ENCODE results near the gene RALBP1.

Gene RALBP1

DNA sequence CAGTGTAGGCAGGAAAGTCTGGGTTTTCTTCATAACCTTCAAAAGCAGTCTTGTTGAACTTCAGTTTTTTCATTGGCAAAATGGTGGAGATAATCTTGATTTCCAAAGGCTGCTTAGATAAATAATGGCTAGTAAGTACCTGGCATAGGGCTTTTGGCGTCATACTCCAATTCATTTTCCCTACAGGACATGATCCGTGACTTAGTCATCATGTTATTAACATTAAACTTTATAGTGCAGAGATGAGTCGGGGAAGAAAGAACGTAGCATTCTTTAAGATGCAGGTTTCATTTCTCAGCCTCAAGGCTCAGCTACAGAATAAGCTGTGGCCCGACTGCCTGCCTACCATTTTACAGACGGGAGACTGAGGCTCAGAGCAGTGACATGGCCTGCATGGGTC is 64.0 kb downstream of the RALBP1 start:
- DNase-seq: no peak
- intact Hi-C loops (cut with DNase I): no loop called here

DNA sequence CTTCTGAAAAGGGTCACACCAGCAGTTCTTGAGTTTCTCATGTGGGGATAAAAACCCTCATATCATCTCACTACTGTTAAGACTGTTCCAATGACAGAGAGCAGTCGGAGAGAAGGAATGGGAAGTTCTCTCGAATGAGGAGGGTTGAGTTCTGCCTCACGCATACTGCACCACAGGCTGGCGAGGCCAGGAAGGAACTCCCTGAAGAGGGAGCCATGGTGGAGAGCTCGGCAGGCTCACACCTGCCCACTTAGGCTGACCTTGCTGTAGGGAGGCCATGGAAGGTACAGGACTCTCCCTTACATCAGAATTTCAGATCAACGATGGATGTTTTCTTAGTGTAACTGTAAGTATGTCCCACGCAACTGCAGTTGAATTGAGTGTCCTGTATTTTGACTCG is 64.6 kb downstream of the RALBP1 start:
- DNase-seq: no peak
- intact Hi-C loops (cut with DNase I): no loop called here

DNA sequence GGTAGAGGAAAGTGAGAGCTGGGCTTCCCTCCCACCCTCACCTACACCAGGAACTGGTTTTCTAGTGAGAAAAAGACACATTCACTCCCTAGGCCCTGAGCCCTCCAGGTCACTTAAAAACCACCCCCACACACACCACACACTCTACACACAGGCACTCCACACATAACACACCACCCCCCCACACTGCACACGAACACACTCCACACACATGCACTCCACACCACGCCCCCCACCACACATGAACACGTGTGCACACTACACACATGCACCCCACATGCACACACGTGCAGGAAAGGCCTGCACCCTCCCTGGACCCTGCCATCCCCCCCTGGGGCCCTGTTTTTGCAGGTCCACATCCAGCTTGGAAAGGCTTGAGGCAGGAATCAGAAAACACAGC is 67.6 kb downstream of the RALBP1 start:
- DNase-seq: no peak
- intact Hi-C loops (cut with DNase I): no loop called here

DNA sequence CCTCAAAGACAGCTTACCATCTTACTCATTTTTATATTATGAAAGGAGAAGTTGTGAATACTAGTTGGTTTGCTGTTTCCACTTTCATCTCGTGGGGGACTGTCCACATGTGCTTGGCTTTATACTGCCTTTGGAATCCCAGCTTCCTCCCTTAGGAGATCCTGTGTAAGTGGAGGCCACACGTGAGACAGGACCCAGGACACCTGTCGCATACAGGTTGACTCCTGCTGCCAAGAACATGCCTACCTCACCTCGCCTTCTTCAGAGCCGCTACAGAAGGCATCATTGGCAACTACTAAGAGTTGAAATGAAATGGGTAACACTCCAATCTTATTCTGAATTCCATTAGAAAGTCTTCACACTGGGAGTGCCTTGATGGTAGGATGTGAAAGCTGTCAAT is 69.7 kb downstream of the RALBP1 start:
- no peak for DNase-seq
- intact Hi-C loops (cut with DNase I): no loop called here

DNA sequence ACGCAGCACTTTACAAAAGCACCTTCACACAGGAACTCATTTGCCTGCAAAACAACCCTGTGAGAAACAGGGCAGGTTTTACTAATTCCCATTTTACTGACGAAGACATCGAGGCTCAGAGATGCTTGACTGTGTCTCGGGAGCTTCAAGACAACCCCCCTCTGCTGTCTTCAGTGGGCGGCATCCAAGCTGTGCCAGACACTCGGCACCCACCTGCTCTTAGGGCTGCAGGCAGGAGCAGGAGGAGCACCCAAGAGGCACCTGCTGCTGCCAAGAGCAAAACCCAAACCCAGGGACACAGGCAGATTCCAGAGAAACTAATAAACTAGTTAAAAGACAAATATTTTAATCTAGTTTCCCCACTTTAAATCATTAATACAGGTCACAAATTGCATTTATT is 71.2 kb downstream of the RALBP1 start:
- peak in 1 of 10 donors; percentile 80 for DNase-seq
- intact Hi-C loops (cut with DNase I): no loop called here

DNA sequence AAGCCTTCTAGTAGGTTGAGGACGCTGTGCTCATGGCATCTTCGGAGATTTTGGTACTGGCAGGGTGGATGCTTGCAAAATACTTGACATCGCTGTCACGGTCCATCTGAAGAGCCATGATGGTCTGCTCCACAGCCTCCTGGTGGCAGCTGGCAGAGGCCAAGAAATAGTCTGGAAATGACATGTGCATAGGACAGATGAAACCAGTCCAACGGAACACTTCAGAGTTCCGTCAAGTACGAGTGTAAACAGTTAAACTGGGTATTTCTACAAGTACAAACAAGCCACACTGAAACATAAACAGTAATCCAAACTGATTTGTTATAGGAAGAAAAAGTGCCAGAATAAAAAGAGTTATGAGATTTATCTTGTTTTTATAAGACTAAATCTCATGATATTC is 72.5 kb downstream of the RALBP1 start:
- no peak for DNase-seq
- intact Hi-C loops (cut with DNase I): no loop called here

DNA sequence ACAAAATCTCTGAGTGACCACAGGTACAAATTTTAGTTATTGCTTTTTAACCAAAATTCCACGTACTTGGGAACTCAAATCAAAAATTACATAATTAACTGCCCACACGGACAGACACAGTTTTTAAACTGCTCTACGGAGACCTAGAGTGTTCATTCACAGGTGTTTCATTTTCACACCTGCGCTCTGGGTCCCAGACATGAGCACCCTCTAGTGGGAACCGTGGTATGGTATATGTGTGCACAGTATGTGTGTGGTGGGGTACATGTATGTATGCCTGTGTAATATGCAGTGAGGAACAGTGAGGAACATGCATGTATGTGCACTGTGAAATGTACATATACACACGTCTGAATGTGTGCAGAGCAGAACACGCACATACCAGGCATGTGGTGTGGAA is 74.1 kb downstream of the RALBP1 start:
- DNase-seq: no peak
- intact Hi-C loops (cut with DNase I): no loop called here

DNA sequence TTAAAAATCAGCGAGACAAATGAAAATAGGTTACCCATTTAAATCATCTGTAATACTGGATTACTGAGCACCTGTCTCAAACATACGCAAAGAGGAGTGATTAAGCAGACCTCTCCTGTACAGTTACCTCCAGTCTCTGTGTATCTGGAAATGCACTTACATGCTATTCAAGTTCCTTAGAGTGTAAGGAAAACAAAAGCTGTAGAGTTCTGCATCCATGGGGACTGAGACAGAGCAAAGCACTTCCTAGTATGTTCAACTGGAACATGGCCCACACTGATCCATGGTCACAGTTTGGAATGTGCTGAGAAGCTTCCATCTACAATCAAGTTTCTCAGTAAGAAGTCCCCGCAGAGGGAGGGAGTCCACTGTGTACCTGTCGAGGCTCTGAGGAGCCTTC is 75.1 kb downstream of the RALBP1 start:
- no peak for DNase-seq
- intact Hi-C loops (cut with DNase I): no loop called here

DNA sequence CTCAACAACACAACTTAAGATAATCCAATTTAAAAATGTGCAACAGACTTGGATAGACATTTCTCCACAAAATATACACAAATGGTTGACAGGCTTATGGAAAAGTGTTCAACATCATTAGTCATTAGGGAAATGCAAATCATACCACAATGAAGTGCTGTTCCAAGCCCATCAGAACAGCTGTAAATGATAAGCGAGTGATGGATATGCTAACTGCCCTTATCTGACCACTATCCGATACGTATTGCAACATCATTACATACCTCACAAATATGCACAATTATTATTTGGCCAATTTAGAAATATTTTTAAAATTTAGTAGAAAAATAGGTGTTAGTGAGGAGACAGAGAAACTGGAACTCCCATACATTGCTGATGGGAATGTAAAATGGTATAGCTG is 76.9 kb downstream of the RALBP1 start:
- intact Hi-C loops (cut with DNase I): no loop called here

DNA sequence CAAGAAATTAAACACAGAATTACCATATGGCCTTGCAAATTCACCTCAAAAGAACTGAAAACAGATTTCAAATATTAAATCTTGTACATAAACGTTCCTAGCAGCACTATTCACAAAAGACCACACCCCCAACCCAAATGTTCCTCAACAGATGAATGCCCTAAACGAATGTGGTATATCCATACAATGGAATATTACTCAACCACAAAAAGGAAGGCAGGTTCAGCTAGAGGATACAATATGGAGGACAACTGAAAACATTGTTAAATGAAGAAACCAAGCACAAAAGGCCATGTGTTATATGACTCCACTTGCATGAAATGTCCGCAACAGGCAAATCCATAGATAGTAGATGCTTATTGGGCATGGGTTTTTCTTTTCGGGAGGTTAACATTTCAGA is 77.3 kb downstream of the RALBP1 start:
- no peak for DNase-seq
- intact Hi-C loops (cut with DNase I): no loop called here

More for the DNA sequence above, 76.9 kb downstream of the RALBP1 start:
- DNase-seq: no peak

DNA sequence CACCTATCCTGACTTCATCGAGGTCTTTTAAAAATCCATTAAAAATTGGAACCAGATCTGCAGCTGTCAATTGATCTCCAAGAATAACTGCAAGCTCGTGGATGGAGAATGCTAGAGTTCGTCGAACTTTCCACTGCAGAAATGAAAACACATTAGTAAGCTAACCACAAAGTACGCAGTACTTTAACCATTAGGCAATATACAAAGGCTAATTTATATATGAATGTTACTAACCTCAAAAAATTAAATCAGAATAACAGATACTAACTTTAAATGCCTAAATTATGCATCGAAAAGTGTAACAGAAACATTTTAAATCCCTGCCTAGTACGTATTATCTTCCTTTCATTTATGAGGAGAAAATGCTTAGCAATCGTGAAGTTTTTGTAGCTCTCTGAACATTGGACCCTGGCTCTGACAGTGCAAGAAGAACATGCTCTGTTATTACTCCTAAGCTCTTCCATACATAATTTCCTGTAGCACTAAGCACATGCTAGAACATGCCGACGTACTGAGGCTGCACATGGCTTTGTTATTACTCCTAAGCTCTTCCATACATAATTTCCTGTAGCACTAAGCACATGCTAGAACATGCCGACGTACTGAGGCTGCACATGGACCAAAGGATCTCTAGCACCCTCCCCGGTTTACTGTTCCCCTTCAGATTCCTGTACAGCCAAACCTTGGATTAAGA is 82.1 kb downstream of the RALBP1 start:
- intact Hi-C loops (cut with DNase I): no loop called here
- DNase-seq: no peak

DNA sequence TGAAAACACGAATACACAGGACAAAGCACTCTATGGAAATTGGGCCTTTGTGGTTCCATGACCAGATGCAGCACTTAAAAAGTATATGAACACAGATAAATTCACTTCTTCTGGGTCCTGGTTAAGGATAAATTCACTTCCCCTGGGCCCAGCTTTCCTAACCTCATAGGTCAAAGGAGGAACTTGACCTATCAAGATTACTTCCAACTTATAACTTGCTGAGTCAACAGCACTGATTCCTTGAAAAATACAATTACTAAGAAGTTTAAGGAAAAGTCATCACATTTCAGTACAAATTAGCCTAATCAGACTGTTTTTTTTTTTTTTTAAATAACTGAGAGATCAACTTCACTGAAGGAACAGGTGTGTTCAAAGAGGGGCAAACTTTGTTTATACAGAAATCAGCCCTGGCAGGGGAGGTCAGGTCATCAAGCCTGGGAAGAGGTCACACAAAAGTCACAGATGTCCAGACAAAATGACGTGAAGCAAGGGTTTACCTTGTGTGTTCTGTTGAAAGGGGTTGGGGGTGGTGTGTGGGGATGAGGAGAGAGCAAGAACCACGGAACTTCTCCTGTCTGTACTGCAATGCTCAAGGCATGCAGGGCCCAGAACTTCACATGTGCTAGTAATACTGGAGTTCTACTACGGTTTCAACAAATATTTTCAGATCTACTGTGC is 83.2 kb downstream of the RALBP1 start:
- intact Hi-C loops (cut with DNase I): no loop called here
- DNase-seq: no peak

DNA sequence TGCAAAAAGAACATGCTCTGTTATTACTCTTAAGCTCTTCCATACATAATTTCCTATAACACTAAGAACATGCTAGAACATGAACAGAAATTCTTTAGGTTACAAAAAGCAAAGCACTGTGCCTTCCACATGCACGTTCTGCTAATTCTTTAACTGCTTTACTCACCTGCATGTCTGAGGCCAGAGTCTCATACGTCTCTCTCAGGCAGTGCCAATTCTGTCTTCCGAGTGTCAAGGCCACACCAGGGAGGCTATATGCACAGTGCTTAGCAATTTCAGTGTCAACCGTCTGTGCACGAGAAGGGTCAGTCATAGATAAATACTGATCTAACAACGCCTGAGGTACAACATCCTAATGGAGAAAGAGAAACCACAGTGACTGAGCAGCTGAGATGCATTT is 83.9 kb downstream of the RALBP1 start:
- intact Hi-C loops (cut with DNase I): no loop called here
- no peak for DNase-seq

DNA sequence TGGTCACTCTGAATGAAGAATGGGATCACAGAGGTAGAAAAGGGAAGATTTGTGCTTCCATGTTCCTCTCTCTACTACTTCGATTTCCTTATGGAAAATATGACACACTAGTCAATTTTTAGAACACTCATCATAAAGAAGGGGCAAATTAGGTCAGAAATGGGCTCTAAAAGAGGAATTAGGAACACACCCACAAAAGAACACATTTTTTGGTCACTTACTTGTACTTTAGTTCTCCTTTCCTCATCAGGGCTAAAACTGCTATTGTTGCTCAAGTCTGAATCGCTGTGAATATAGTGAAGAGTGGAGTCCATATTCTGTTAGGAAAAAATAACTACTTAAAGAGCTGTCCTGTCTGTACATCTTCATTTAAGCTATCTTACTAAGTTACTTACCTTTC is 86.4 kb downstream of the RALBP1 start:
- no peak for DNase-seq
- intact Hi-C loops (cut with DNase I): no loop called here

DNA sequence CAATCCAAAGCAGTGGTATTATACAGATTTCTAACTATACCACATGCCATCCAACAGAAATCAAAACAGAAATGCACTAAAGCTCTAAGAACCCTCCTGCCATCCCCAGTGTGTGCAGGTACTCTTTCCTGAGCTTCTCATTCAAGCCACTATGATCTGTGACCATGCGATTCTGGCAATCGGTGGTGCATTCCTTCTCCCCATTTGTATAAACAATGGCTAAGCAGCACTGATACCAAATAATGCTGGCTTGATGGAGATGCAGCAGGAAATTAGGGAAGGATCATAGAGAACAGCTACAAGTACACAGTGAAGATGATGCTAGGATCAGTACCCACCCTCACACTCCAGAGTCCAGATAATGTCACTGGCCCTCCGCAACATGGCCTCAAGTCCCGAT is 87.3 kb downstream of the RALBP1 start:
- intact Hi-C loops (cut with DNase I): no loop called here
- no peak for DNase-seq

DNA sequence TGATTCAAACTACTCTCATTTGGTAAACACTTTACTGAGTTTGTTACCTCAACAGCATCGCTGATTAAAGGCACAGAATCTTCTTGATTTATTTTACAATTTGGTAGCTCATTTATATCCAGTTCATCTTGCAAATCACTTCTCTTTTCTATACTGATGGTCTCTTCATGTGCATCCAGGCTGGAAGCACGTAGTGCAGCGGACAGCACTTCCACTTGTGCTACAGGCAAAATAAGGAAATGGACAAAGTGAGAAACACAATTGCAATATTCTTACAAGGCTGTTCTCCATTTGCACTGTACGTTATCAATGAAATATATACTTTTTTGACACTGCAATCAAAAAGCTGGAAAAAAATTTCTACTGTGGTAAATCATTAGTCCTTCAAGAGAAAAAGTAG is 88.0 kb downstream of the RALBP1 start:
- DNase-seq: no peak
- intact Hi-C loops (cut with DNase I): no loop called here

DNA sequence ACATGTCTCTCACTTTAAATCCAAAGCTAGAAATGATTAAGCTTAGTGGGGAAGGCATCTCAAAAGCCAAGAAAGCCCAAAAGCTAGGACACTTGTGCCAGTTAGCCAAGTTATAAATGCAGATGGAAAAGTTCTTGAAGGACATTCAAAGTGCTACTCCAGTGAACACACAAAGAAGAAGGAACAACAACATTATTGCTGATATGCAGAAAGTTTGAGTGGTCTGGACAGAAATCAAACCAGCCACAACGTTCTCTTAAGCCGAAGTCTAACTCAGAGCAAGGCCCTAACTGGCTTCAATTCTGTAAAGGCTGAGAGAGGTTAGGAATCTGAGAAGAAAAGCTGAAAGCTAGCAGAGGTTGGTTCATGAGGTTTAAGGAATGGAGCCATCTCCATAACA is 90.1 kb downstream of the RALBP1 start:
- intact Hi-C loops (cut with DNase I): no loop called here

DNA sequence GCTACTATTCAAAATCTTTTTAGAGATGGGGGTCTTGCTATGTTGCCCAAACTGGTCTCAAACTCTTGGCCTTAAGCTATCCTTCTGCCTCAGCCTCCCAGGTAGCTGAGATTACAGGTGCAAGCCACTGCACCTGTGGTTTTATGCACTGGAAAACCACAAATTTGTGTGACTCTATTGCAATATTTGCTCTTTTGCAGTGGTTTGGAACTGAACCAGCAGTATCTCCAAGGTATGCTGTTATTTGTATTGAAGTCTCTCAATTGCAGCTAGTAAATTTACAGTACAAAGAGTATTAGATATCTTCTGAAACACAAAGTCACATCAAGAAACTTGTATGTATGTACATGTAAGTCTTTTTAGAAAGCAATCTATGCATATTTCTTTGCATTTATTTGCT is 92.9 kb downstream of the RALBP1 start:
- DNase-seq: no peak
- intact Hi-C loops (cut with DNase I): no loop called here

More for the DNA sequence above, 90.1 kb downstream of the RALBP1 start:
- no peak for DNase-seq

DNA sequence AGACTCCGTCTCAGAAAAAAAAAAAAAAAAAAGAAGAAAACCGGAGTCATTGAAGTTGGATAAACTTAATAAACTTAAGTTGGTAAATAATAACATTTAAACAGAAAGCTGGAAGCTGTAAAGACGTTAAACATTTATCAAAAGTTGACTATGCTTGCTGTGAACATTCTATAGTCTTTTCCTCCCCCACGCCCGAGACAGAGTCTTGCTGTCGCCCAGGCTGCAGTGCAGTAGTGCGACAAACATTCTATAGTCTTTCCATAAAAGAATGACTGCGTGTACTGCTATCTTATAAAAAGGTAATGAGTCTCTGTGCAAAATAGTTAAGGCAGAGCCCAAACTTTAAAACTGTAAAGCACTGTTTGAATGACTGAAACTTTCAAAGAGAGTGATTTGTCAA is 93.9 kb downstream of the RALBP1 start:
- no peak for DNase-seq

DNA sequence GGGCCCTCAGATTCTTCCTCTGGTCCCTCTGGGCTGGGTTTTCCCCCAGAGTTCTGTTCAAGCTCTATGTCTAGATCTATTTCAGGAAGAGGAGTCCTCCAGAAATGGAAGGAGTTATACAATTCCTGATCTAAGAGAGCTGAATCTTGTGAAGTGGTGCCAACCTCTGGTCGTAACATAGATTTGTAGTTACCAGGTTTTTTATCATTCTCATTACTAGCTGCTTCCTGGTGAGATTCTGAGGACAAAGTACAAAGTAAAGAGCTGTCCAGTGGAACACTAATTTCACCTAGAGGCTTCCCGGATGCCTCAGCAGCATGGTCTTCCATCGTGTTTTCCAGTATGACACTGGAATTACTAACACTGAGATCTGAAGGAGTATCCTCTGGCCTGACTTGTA is 94.9 kb downstream of the RALBP1 start:
- no peak for DNase-seq
- intact Hi-C loops (cut with DNase I): no loop called here

More for the DNA sequence above, 93.9 kb downstream of the RALBP1 start:
- intact Hi-C loops (cut with DNase I): no loop called here

DNA sequence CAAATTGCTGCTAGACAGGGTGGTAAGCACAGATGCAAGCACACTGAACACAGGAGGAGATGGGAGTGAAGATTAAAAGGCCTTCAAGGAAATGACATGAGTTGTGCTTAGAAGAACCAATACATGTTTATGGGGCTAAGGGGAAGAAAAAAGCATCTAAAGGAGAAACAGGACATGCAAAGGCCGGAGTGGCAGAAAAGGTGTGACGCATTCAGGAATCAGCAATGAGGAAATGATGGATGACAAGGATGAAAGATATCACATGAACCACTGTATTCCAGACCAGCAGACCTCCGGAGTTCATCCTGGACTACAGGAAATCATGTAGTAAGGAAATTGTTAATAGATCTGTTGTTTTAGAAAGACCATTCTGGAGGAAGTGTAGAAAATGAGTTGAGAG is 96.2 kb downstream of the RALBP1 start:
- intact Hi-C loops (cut with DNase I): no loop called here
- no peak for DNase-seq

DNA sequence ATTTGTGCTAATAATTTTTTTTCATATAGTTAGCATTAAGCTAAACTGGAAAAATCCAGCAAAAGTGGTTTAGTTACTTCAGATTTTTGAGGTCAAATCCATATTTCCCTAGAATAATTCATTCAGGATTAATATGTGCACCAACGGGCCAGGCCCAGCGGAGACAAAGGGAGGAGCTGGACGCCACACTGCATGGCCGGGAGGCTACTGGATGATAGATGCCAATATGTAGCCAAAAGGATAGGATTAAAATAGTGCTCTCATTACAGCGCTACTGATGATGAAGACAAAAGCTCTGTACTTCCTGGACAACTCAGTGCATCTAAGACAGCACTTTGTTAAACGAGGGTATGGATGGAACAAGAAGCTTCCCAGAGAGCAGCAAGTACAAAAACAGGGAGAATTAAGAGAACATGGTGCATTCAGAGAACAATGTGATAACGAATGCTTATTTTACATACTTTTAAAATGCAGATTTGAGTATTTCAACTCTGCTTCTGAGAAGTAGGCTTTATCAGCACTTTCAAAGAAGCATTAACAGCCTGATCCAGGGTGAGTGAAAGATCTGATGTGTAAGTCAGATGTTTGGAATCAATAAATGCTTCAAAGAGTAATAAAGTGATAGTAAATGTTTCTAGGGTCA is 99.3 kb downstream of the RALBP1 start:
- intact Hi-C loops (cut with DNase I): no loop called here
- DNase-seq: peak in 1 of 10 donors; percentile 62

Data from posterior cingulate gyrus (tissue), 11 donors.